Spleen (tissue), 11 donors: Measurements from ENCODE around the gene RPL37. TPM values are rescaled to one million over a fixed set of nuclear protein-coding genes. Genes with fewer than 3 reads are reported as not detected.

ENCODE experiments used
- DNase-seq: peaks from one replicate; pipeline ENCODE4 v3.0.0-alpha.2; 2020
- H3K27ac ChIP-seq, 8 donors: fragments of 200-600 bp; sonication (generic) in 7 of 8; 1 replicate in 4 of 8; 2 replicates in 4 of 8; pipeline versions ENCODE4 v1.5.0 to v1.8.0; 2016 to 2021; ENCODE audit warnings: inconsistent platforms in 4 of 8, mild to moderate bottlenecking in 4 of 8, moderate library complexity in 1 of 8
- H3K27me3 ChIP-seq, 7 donors: fragments of 200-600 bp; sonication (generic) in 6 of 7; replicated peaks in 1 of 7; 1 replicate in 4 of 7; 2 replicates in 3 of 7; pipeline versions ENCODE4 v1.5.0 to v1.8.0; 2016 to 2021; ENCODE audit warnings: inconsistent platforms in 3 of 7, mild to moderate bottlenecking in 1 of 7
- H3K36me3 ChIP-seq, 6 donors: fragments of 200-600 bp; sonication (generic) in 5 of 6; 1 replicate in 4 of 6; 2 replicates in 2 of 6; pipeline versions ENCODE4 v1.5.0 to v1.8.0; 2016 to 2021; ENCODE audit warnings: inconsistent platforms in 2 of 6
- H3K4me1 ChIP-seq, 6 donors: fragments of 200-600 bp; sonication (generic) in 5 of 6; 1 replicate in 3 of 6; 2 replicates in 3 of 6; pipeline versions ENCODE4 v1.5.0 to v1.8.0; 2016 to 2021; ENCODE audit warnings: inconsistent platforms in 3 of 6
- H3K4me3 ChIP-seq, 8 donors: fragments of 200-600 bp; sonication (generic) in 7 of 8; 1 replicate in 4 of 8; 2 replicates in 4 of 8; pipeline versions ENCODE4 v1.5.0 to v1.8.0; 2016 to 2021; ENCODE audit warnings: inconsistent platforms in 4 of 8, mild to moderate bottlenecking in 4 of 8, moderate library complexity in 2 of 8
- H3K9me3 ChIP-seq, 8 donors: fragments of 200-600 bp; sonication (generic) in 7 of 8; 1 replicate in 4 of 8; 2 replicates in 4 of 8; pipeline versions ENCODE4 v1.5.0 to v1.8.0; 2016 to 2021; ENCODE audit warnings: inconsistent platforms in 4 of 8
- CTCF ChIP-seq, 11 experiments: fragments of 200-600 bp in 7 of 11; fragments of 450-650 bp in 4 of 11; sonication (generic) in 4 of 11; IDR thresholded peaks in 8 of 11; conservative IDR thresholded peaks in 3 of 11; 1 replicate in 7 of 11; 2 replicates in 4 of 11; pipeline versions ENCODE4 v1.4.0 to v1.8.0; 2016 to 2021; ENCODE audit warnings: antibody characterized with exemption in 11 of 11, inconsistent platforms in 4 of 11, mild to moderate bottlenecking in 1 of 11
- POLR2A ChIP-seq, 3 donors: fragments of 450-650 bp; IDR thresholded peaks; one replicate each; pipeline ENCODE4 v1.5.1; 2017; ENCODE audit warnings: antibody characterized with exemption in 3 of 3, mild to moderate bottlenecking in 1 of 3
- POLR2AphosphoS5 ChIP-seq, 3 donors: sonication (generic); formaldehyde crosslinking; IDR thresholded peaks; one replicate each; pipeline ENCODE4 v1.5.1; 2017; ENCODE audit warnings: antibody characterized with exemption in 3 of 3
- WGBS, 5 donors: extraction: QIAGEN DNeasy Blood & Tissue Kit in 3 of 5; methylation state at CpG; one replicate each; pipeline versions ENCODE4 v1.1.5 to v1.1.7; 2013 to 2018; 5-methylcytosine and 5-hydroxymethylcytosine counted together
- intact Hi-C: fragments of 100-400 bp; cut with DNase I; formaldehyde crosslinking; loops from one replicate; pipeline ENCODE4 v1.15.0; 2023; ENCODE audit warnings: low total_unique reads
- polyA plus RNA-seq, 3 donors: library from polyadenylated mRNA; stranded (reverse); fragments of 200-250 nt; gene quantifications; one replicate each; pipeline ENCODE4 v1.2.1, GENCODE V29; 2013
- total RNA-seq, 7 donors: library from RNA; depleted of rRNA in 3 of 7; stranded (reverse); fragments of >200 nt in 3 of 7; fragmentation: NEBNext Ultra II Directional in 4 of 7; extraction: Animal tissue kit (Norgen Biotek cat#: 25700) in 4 of 7; gene quantifications; one replicate each; pipeline versions ENCODE4 v1.1.0 to v1.2.1, GENCODE V29; 2016 to 2021
- donor health status: healthy with polysubstance abuse.
- donor health status: DM: no; HTN: no; CAD: no; lungs with moderate emphysema.
- donor health status: DM: no; HTN: no; CAD: no.
- donor health status: Bipolar disorder and iron deficiency.
- donor health status: healthy.
- donor health status: DM: no; HTN: no; CAD: no.
- donor health status: DM: yes; HTN: yes; CAD: no.

The RPL37 gene
- total and polyA plus RNA-seq, 10 donors: 278 to 5,876 (median 1,240) TPM

DNA sequence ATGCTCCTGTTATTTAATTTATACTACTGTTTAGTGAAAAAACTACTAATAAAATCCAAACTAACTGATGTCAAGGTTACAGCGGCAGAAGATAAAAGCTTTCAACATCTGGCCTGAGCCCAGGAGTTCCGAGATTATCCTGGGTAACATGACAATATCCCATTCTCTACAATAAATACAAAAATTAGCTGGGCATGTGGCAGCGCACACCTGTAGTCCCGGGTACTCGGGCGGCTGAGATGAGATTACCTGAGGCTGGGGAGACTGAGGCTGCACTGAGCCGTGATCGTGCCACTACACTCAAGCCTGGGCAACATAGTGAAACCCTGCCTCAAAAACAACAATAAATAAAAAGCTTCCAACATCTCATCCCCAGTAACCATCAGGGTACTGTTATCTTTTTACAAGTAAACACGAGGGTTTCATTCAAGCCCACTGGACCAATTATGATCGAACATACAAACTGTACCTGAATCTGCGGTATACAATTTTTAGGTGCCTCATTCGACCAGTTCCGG is 1.3 kb downstream of the RPL37 start:
- Histone ChIP-seq H3K4me1 (peaks cover 15 to 84% (median 35%) of the 10 kb centered on the region in 6 donors), H3K36me3 (peaks cover 2 to 56% (median 47%) of the 10 kb centered on the region in 6 donors), H3K27me3 (no peaks in the 10 kb centered on the region), H3K9me3 (no peaks in the 10 kb centered on the region), H3K4me3 (peak overlapping the region; percentile 55 to 80 (median 66)), H3K27ac (peak overlapping the region; percentile 84 to 97 (median 95))
- 34 to 59% (median 46%) methylated on average over 13 of the region's 13 CpGs for WGBS, 5 donors
- no peak for DNase-seq
- intact Hi-C loops: no loop called here
- TF ChIP-seq POLR2A (IDR thresholded peaks at IDR 0.05) (no peak), CTCF (IDR thresholded peaks at IDR 0.05 in 8 of 11, conservative IDR thresholded peaks at IDR 0.05 in 3 of 11) (no peak), POLR2AphosphoS5 (IDR thresholded peaks at IDR 0.05) (no peak)

GRCh38 chr5:40832345-40832744 is 2.7 kb downstream of the RPL37 start:
- Histone ChIP-seq H3K36me3 (peaks cover 2 to 70% (median 61%) of the 10 kb centered on the region in 6 donors), H3K4me1 (peaks cover 15 to 72% (median 34%) of the 10 kb centered on the region in 6 donors), H3K4me3 (no peak overlapping the region), H3K27ac (no peak overlapping the region), H3K9me3 (no peaks in the 10 kb centered on the region), H3K27me3 (no peaks in the 10 kb centered on the region)
- no peak for TF ChIP-seq CTCF (IDR thresholded peaks at IDR 0.05 in 8 of 11, conservative IDR thresholded peaks at IDR 0.05 in 3 of 11)
- TF ChIP-seq POLR2AphosphoS5 (IDR thresholded peaks at IDR 0.05): no peak
- no peak for TF ChIP-seq POLR2A (IDR thresholded peaks at IDR 0.05)
- intact Hi-C loops: no loop called here
- no peak for DNase-seq
- 71 to 91% (median 82%) methylated on average over 4 of the region's 4 CpGs for WGBS, 5 donors

DNA sequence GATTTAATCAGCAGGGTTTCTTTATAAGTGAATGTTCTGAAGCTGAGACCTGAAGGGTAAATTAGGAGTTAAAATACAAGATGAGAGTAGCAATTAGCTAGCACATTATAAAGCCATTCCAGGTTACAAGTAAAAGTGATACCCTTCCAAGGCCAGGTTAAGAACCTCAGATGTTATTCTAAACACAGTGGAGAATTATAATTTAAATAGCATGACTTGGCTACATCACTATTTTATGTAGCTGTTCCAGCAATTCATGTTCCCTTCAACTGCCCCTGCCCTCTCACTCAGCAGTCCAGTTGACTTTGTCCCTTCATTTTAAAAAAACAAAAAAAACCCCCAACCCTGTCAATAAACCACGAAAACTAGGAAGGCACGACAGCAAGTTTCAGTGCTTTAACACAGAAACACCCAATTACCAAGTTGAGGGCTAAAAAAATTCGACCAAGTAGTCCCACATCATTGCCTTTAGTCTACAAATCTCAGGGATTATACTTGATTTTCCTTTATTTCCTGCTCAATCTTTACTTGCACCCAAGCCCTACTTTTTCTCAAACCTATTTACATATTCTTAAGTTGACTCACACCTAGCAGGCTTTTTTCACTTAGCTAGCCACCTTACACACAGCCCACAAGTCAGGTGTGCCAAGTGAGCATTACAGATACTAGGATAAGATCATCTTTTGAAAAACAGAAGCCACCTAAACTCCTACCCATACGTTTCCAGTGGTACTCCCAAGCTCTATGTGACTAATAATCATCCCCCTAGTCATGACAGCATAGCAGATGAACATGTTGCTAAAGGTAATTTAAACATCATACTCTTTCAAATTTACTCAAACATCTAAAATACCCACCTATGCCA is 3.4 kb downstream of the RPL37 start:
- Histone ChIP-seq H3K36me3 (peaks cover 2 to 78% (median 68%) of the 10 kb centered on the region in 6 donors), H3K27me3 (no peaks in the 10 kb centered on the region), H3K27ac (no peak overlapping the region), H3K4me3 (no peak overlapping the region), H3K9me3 (no peaks in the 10 kb centered on the region), H3K4me1 (peaks cover 15 to 72% (median 34%) of the 10 kb centered on the region in 6 donors)
- DNase-seq: no peak
- no peak for TF ChIP-seq CTCF (IDR thresholded peaks at IDR 0.05 in 8 of 11, conservative IDR thresholded peaks at IDR 0.05 in 3 of 11)
- TF ChIP-seq POLR2AphosphoS5 (IDR thresholded peaks at IDR 0.05): no peak
- no peak for TF ChIP-seq POLR2A (IDR thresholded peaks at IDR 0.05)
- intact Hi-C loops: no loop called here
- 49 to 68% (median 64%) methylated on average over 4 of the region's 4 CpGs for WGBS, 5 donors
